ENCODE measurements around the gene TMEM132A.

- TF ChIP-seq CTCF (conservative IDR thresholded peaks at IDR 0.05): no peak
- no peak for TF ChIP-seq EZH2 (IDR thresholded peaks at IDR 0.05; ENCODE audit: low read depth)
These were observed 15.5 kb upstream of the TMEM132A start for GRCh38 chr11:60908803-60909202.

Measured in PC-9 (cell line).